ENCODE data around the gene FAM151B.

The FAM151B gene

GRCh38 chr5:80507663-80508062 lies 19.8 kb downstream of the FAM151B start:
- no peaks in the 10 kb centered on the region for H3K4me1 ChIP-seq (ENCODE audit: insufficient read depth, low read length)
- no peak overlapping the region for H3K4me3 ChIP-seq (ENCODE audit: low read depth in 1 of 2, low read length in 2 of 2)
- no peak overlapping the region for H3K9ac ChIP-seq (ENCODE audit: low read length)
- H3K27ac ChIP-seq (ENCODE audit: low read depth, low read length): no peak overlapping the region
- H3K27me3 ChIP-seq (ENCODE audit: control insufficient read depth in 1 of 2, insufficient read depth in 2 of 2, low read length in 2 of 2): no peaks in the 10 kb centered on the region
- H3K36me3 ChIP-seq (ENCODE audit: insufficient read depth, low read length): no peaks in the 10 kb centered on the region
- H3K9me3 ChIP-seq (ENCODE audit: low read length): no peaks in the 10 kb centered on the region

- Histone ChIP-seq H3K4me1 (ENCODE audit: insufficient read depth, low read length) (no peaks in the 10 kb centered on the region), H3K9ac (ENCODE audit: low read length) (no peak overlapping the region), H3K27me3 (ENCODE audit: control insufficient read depth in 1 of 2, insufficient read depth in 2 of 2, low read length in 2 of 2) (no peaks in the 10 kb centered on the region), H3K9me3 (ENCODE audit: low read length) (no peaks in the 10 kb centered on the region), H3K27ac (ENCODE audit: low read depth, low read length) (no peak overlapping the region), H3K36me3 (ENCODE audit: insufficient read depth, low read length) (no peaks in the 10 kb centered on the region), H3K4me3 (ENCODE audit: low read depth in 1 of 2, low read length in 2 of 2) (no peak overlapping the region)
Observed at GRCh38 chr5:80508844-80509243, 20.9 kb downstream of the FAM151B start.

- Histone ChIP-seq H3K9me3 (ENCODE audit: low read length) (no peaks in the 10 kb centered on the region), H3K4me1 (ENCODE audit: insufficient read depth, low read length) (no peaks in the 10 kb centered on the region), H3K36me3 (ENCODE audit: insufficient read depth, low read length) (no peaks in the 10 kb centered on the region), H3K9ac (ENCODE audit: low read length) (no peak overlapping the region), H3K4me3 (ENCODE audit: low read depth in 1 of 2, low read length in 2 of 2) (no peak overlapping the region), H3K27ac (ENCODE audit: low read depth, low read length) (no peak overlapping the region), H3K27me3 (ENCODE audit: control insufficient read depth in 1 of 2, insufficient read depth in 2 of 2, low read length in 2 of 2) (no peaks in the 10 kb centered on the region)
Observed at GRCh38 chr5:80509362-80509761, 21.5 kb downstream of the FAM151B start.

- Histone ChIP-seq H3K4me3 (ENCODE audit: low read depth in 1 of 2, low read length in 2 of 2) (no peak overlapping the region), H3K9me3 (ENCODE audit: low read length) (no peaks in the 10 kb centered on the region), H3K36me3 (ENCODE audit: insufficient read depth, low read length) (no peaks in the 10 kb centered on the region), H3K9ac (ENCODE audit: low read length) (no peak overlapping the region), H3K4me1 (ENCODE audit: insufficient read depth, low read length) (no peaks in the 10 kb centered on the region), H3K27me3 (ENCODE audit: control insufficient read depth in 1 of 2, insufficient read depth in 2 of 2, low read length in 2 of 2) (no peaks in the 10 kb centered on the region), H3K27ac (ENCODE audit: low read depth, low read length) (no peak overlapping the region)
Observed at GRCh38 chr5:80516826-80517225, 28.9 kb downstream of the FAM151B start.

GRCh38 chr5:80540691-80541090 lies 52.8 kb downstream of the FAM151B start:
- Histone ChIP-seq H3K36me3 (ENCODE audit: insufficient read depth, low read length) (no peaks in the 10 kb centered on the region), H3K9ac (ENCODE audit: low read length) (no peak overlapping the region), H3K9me3 (ENCODE audit: low read length) (no peaks in the 10 kb centered on the region), H3K4me3 (ENCODE audit: low read depth in 1 of 2, low read length in 2 of 2) (no peak overlapping the region), H3K27ac (ENCODE audit: low read depth, low read length) (no peak overlapping the region), H3K4me1 (ENCODE audit: insufficient read depth, low read length) (no peaks in the 10 kb centered on the region), H3K27me3 (ENCODE audit: control insufficient read depth in 1 of 2, insufficient read depth in 2 of 2, low read length in 2 of 2) (no peaks in the 10 kb centered on the region)

GRCh38 chr5:80541392-80541791 lies 53.5 kb downstream of the FAM151B start:
- no peaks in the 10 kb centered on the region for H3K4me1 ChIP-seq (ENCODE audit: insufficient read depth, low read length)
- H3K9ac ChIP-seq (ENCODE audit: low read length): no peak overlapping the region
- H3K4me3 ChIP-seq (ENCODE audit: low read depth in 1 of 2, low read length in 2 of 2): no peak overlapping the region
- no peak overlapping the region for H3K27ac ChIP-seq (ENCODE audit: low read depth, low read length)
- no peaks in the 10 kb centered on the region for H3K27me3 ChIP-seq (ENCODE audit: control insufficient read depth in 1 of 2, insufficient read depth in 2 of 2, low read length in 2 of 2)
- H3K36me3 ChIP-seq (ENCODE audit: insufficient read depth, low read length): no peaks in the 10 kb centered on the region
- no peaks in the 10 kb centered on the region for H3K9me3 ChIP-seq (ENCODE audit: low read length)

- H3K36me3 ChIP-seq (ENCODE audit: insufficient read depth, low read length): no peaks in the 10 kb centered on the region
- H3K27me3 ChIP-seq (ENCODE audit: control insufficient read depth in 1 of 2, insufficient read depth in 2 of 2, low read length in 2 of 2): no peaks in the 10 kb centered on the region
- H3K9me3 ChIP-seq (ENCODE audit: low read length): no peaks in the 10 kb centered on the region
- H3K27ac ChIP-seq (ENCODE audit: low read depth, low read length): no peak overlapping the region
- no peak overlapping the region for H3K4me3 ChIP-seq (ENCODE audit: low read depth in 1 of 2, low read length in 2 of 2)
- no peak overlapping the region for H3K9ac ChIP-seq (ENCODE audit: low read length)
- no peaks in the 10 kb centered on the region for H3K4me1 ChIP-seq (ENCODE audit: insufficient read depth, low read length)
Observed at GRCh38 chr5:80554646-80555045, 66.7 kb downstream of the FAM151B start.

GRCh38 chr5:80555099-80555498 lies 67.2 kb downstream of the FAM151B start:
- Histone ChIP-seq H3K9ac (ENCODE audit: low read length) (no peak overlapping the region), H3K4me3 (ENCODE audit: low read depth in 1 of 2, low read length in 2 of 2) (no peak overlapping the region), H3K27me3 (ENCODE audit: control insufficient read depth in 1 of 2, insufficient read depth in 2 of 2, low read length in 2 of 2) (no peaks in the 10 kb centered on the region), H3K4me1 (ENCODE audit: insufficient read depth, low read length) (no peaks in the 10 kb centered on the region), H3K27ac (ENCODE audit: low read depth, low read length) (no peak overlapping the region), H3K9me3 (ENCODE audit: low read length) (no peaks in the 10 kb centered on the region), H3K36me3 (ENCODE audit: insufficient read depth, low read length) (no peaks in the 10 kb centered on the region)

- Histone ChIP-seq H3K9ac (ENCODE audit: low read length) (no peak overlapping the region), H3K27ac (ENCODE audit: low read depth, low read length) (no peak overlapping the region), H3K9me3 (ENCODE audit: low read length) (no peaks in the 10 kb centered on the region), H3K4me3 (ENCODE audit: low read depth in 1 of 2, low read length in 2 of 2) (no peak overlapping the region), H3K27me3 (ENCODE audit: control insufficient read depth in 1 of 2, insufficient read depth in 2 of 2, low read length in 2 of 2) (no peaks in the 10 kb centered on the region), H3K36me3 (ENCODE audit: insufficient read depth, low read length) (no peaks in the 10 kb centered on the region), H3K4me1 (ENCODE audit: insufficient read depth, low read length) (no peaks in the 10 kb centered on the region)
Observed at GRCh38 chr5:80559244-80559643, 71.3 kb downstream of the FAM151B start.

GRCh38 chr5:80565330-80565729 lies 77.4 kb downstream of the FAM151B start:
- Histone ChIP-seq H3K4me3 (ENCODE audit: low read depth in 1 of 2, low read length in 2 of 2) (no peak overlapping the region), H3K36me3 (ENCODE audit: insufficient read depth, low read length) (no peaks in the 10 kb centered on the region), H3K4me1 (ENCODE audit: insufficient read depth, low read length) (no peaks in the 10 kb centered on the region), H3K9me3 (ENCODE audit: low read length) (no peaks in the 10 kb centered on the region), H3K27ac (ENCODE audit: low read depth, low read length) (no peak overlapping the region), H3K27me3 (ENCODE audit: control insufficient read depth in 1 of 2, insufficient read depth in 2 of 2, low read length in 2 of 2) (peaks cover 0 to 24% of the 10 kb centered on the region in 2 donors), H3K9ac (ENCODE audit: low read length) (no peak overlapping the region)

GRCh38 chr5:80566711-80567259 lies 78.9 kb downstream of the FAM151B start:
- Histone ChIP-seq H3K9me3 (ENCODE audit: low read length) (no peaks in the 10 kb centered on the region), H3K4me1 (ENCODE audit: insufficient read depth, low read length) (no peaks in the 10 kb centered on the region), H3K4me3 (ENCODE audit: low read depth in 1 of 2, low read length in 2 of 2) (no peak overlapping the region), H3K27ac (ENCODE audit: low read depth, low read length) (no peak overlapping the region), H3K36me3 (ENCODE audit: insufficient read depth, low read length) (no peaks in the 10 kb centered on the region), H3K9ac (ENCODE audit: low read length) (no peak overlapping the region), H3K27me3 (ENCODE audit: control insufficient read depth in 1 of 2, insufficient read depth in 2 of 2, low read length in 2 of 2) (peaks cover 0 to 27% of the 10 kb centered on the region in 2 donors)

GRCh38 chr5:80568251-80568650 lies 80.4 kb downstream of the FAM151B start:
- H3K9ac ChIP-seq (ENCODE audit: low read length): no peak overlapping the region
- H3K9me3 ChIP-seq (ENCODE audit: low read length): no peaks in the 10 kb centered on the region
- no peaks in the 10 kb centered on the region for H3K4me1 ChIP-seq (ENCODE audit: insufficient read depth, low read length)
- H3K27me3 ChIP-seq (ENCODE audit: control insufficient read depth in 1 of 2, insufficient read depth in 2 of 2, low read length in 2 of 2): peaks cover 0 to 27% of the 10 kb centered on the region in 2 donors
- H3K27ac ChIP-seq (ENCODE audit: low read depth, low read length): no peak overlapping the region
- no peaks in the 10 kb centered on the region for H3K36me3 ChIP-seq (ENCODE audit: insufficient read depth, low read length)
- no peak overlapping the region for H3K4me3 ChIP-seq (ENCODE audit: low read depth in 1 of 2, low read length in 2 of 2)

Data from muscle layer of colon (tissue), 2 donors.